HG02852 (cell line): ENCODE measurements around the gene NT5DC3.
"Not testable (repeated sequence)": the region's sequence is repeated elsewhere in the genome, so short reads cannot be mapped to it uniquely, and the experiment has no call there.

Experiments used
- ATAC-seq: cut with Tn5 transposase; IDR thresholded peaks from one replicate; pipeline ENCODE4 v1.9.1; 2021; ENCODE audit warnings: mild to moderate bottlenecking, moderate library complexity; ENCODE audit not compliant: unreplicated experiment

NT5DC3 gene

GRCh38 chr12:103810111-103810510 is 30.9 kb downstream of the NT5DC3 start:
- no peak for ATAC-seq

GRCh38 chr12:103809639-103810038 is 31.4 kb downstream of the NT5DC3 start:
- ATAC-seq = not testable (repeated sequence)

DNA sequence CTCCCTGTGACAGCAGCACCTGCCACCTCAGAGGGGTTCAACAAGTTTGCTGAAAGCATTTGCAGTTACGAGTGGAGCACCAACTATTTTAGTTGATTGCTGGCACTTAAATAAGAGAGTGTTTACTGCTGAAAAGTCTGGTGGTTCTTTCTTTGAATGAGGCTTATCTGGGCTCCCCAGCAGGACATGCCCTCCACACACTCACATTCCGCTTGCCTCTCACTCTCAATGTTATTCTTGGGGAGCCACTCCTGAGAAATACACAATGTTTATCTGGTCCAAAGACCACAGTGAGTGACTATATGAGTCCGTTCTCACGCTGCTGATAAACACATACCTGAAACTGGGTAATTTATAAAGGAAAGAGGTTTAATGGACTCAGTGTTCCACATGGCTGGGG is 31.9 kb downstream of the NT5DC3 start:
- no peak for ATAC-seq

GRCh38 chr12:103808239-103808880 is 32.7 kb downstream of the NT5DC3 start:
- no peak for ATAC-seq

GRCh38 chr12:103807561-103808238 is 33.3 kb downstream of the NT5DC3 start:
- no peak for ATAC-seq

GRCh38 chr12:103806803-103807202 is 34.2 kb downstream of the NT5DC3 start:
- ATAC-seq = no peak

DNA sequence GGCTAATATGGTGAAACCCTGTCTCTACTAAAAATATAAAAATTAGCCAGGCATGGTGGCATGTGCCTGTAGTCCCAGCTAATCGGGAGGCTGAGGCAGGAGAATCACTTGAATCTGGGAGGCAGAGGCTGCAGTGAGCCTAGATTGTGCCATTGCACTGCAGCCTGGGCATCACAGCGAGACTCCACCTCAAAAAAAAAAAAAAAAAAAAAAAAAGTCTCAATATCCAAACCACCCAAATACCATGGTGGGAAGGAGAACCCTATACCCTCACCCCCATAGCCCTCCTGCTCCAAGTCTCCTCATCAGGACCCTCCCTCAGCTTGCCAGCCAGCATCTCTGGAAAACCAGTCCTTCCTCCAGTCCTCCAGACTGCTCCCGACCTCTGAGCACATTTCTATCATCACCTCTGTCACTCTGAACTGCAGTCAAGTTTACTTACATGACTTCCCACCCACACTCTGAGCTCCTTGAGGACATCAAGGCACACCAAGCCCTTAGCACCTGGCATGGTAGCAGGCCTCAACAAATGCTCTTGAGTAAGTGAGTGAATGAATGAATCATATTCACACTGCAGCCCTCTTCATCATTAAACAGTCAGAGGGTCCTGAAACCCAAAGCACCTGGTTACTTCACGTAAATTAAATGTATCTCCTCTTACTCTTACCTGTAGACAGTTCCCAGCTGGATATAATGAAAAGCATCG is 35.2 kb downstream of the NT5DC3 start:
- ATAC-seq = no peak

DNA sequence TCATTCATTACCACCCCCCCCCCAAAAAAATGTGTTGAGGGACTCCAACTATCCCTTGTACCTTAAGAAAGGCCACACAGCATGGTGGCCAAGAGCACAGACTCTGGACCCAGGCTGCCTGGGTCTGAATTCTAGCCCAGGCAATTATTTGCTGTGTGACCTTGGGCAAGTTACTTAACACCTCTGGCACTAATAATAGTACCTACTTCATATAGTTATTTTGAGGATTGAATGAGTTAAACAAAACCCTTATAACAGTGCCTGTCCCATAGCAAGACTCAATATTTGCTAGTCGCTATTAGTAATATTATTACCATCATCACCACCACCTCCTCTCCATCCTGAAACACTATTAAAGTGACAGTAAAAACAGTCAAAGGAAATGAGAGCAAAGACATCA is 37.2 kb downstream of the NT5DC3 start:
- no peak for ATAC-seq

DNA sequence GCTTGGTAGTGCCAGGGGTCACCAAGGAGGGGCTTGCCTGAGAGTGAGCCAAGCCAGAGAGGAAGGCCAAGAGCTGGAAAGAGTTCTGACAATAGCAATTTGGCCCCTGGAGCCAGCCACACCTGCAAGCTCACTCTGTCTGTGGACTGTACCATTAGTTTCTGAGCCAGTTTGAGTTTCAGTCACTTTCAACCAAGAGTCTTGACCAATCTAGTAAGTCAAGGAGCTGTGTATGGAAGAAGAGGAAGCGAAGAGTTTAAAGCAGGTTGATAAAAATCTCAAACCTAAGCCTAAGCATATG is 38.5 kb downstream of the NT5DC3 start:
- ATAC-seq = no peak

GRCh38 chr12:103801709-103802585 is 39.1 kb downstream of the NT5DC3 start:
- ATAC-seq = no peak

- ATAC-seq = no peak
These were observed 40.9 kb downstream of the NT5DC3 start for GRCh38 chr12:103799857-103800771.

DNA sequence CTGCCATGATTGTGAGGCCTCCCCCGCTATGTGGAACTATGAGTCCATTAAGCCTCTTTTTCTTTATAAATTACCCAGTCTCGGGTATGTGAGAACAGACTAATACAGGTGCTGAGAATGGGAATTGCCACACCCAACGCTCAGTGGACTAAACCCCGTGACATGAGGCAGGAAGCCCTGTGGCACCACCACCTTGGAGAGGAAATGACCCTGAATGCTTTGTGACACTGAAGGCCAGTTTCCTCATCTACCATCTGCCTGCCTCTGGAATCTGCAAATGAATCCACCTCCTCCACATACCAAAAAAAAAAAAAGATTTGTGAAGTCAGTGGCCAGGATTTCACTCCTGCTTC is 41.6 kb downstream of the NT5DC3 start:
- no peak for ATAC-seq

GRCh38 chr12:103798586-103798985 is 42.4 kb downstream of the NT5DC3 start:
- ATAC-seq = no peak

DNA sequence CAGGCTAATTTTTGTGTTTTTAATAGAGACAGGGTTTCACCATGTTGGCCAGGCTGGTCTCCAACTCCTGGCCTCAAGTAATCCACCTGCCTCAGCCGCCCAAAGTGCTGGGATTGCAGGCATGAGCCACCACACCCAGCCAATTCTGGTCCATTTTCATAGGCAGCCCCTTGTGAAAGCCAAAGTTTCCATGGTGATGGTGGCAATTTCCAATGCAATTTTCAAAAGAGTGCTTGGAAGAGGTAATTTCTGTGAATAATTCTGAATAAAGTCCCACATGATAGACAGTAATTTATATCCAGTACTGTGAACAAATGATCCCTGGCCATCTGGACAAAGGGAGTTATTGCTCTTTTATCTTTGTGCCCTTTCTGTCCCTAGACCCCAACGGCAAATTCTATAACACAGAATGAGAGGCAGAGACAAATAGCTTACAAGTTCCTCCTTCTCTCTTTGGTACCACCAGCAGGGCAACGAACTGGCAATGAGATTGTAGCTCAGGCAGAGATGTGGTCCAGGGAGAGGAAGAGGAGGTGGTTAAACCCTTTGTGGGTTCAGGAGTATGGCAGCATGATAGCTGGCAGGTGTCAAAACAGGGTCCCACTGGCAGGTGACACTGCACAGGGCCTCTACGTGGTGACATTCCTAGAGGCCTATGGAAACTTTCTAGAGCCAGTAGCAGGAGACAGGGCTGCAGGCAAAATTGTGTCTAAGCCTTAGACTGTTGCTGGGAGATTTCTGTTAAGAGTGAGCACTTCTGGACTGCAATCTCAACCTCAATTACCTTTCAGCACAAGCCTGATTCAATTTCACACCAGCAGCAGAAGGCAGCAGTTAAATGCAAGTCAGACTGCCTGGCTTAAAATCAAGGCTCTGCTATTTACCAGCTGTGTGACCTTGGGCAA is 46.5 kb downstream of the NT5DC3 start:
- ATAC-seq = no peak

DNA sequence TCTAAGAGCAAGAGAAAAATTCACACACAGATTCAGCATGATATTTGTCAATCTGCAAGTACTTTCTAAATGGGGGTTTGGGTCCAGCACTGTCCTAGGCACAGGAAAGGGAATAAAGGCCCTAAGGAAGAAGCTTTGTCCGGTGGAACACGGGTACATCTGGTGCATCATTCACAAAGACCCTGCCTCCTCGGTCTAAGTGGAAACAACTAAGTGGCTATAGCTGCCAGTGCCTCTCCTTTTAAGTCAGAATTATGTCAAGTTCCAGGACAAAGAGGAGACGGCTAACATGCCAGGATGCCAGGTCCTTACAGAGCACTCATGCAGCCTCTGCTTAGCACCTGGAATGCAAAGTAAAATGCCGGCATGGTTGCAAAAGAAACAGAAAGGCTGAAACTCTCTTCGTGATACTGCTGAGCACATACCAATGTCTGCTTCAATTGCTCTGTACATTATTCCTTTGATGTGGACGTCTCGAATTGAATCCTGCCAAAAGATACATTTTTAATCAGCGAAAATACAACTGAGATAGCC is 47.5 kb downstream of the NT5DC3 start:
- no peak for ATAC-seq

DNA sequence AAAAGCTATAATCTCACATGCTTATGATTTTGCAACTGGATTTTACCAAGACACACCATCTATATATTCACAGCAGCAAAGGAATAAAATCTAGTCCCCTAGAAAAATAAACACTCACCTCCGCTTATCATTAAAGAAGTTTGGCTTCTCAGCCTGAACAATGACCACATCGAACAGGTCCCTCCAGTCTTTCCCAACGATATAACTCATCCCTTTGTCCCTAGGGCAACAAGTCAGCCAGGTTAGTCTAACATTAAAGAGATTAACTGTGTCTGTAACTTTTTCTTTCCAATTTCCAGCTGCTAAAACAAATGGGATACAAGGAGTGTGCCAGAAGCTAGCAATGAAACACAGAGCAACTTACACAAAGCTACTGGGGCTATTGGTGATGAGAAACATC is 48.0 kb downstream of the NT5DC3 start:
- ATAC-seq = no peak

DNA sequence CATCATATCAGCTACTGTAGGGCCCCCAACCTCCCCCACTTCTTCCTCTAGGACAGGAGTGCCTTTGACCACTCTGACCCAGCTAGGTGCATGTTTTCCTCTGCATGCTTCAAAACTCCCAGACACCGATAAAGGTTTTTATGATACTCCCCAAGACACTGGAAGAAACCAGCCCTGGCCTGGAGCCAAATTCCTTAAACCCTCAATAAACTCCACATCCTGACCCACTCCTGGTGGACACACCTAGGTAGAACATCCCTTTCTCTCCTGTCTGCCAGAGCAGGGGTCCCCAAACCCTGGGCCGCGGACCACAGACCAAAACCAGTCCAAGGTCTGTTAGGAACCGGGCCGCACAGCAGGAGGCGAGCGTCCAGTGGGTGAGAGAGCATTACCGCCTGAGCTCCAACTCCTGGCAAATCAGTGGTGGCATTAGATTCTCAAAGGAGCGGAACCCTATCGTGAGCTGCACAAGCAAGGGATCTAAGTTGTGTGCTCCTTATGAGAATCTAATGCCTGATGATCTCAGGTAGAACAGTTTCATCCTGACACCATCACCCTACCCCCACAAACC is 49.6 kb downstream of the NT5DC3 start:
- ATAC-seq = no peak

- ATAC-seq = no peak
These were observed 54.8 kb downstream of the NT5DC3 start for GRCh38 chr12:103786201-103786600.
